ENCODE data around the gene SMIM33. TPM values are rescaled to one million over a fixed set of nuclear protein-coding genes. Genes with fewer than 3 reads are reported as not detected.

The SMIM33 gene
- total and polyA plus RNA-seq, 9 of the 15 experiments (the other 6 are each of a cell fraction or from before 2014, with no cell fraction given): not detected

DNA sequence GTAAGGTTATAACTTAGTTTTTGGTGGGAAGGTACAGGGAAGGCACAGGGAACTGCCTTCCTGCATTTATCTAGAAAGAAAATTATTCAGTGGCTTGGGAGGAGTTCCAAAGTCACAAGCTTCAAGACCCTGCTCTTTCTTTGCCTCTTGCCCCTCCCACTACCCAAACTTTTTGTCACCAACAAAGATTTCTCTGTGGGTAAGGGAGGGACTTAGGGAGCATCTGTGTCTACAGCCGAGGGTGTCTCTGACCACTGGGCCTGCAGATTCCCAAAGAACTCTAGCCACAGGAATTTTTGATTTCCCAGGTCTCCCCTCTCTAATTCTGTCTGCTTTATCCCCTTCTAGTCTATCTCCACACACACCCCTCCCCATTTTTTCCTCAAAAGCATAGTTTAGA, 10.3 kb upstream of the SMIM33 start (continued):
- TF ChIP-seq NRF1 (conservative IDR thresholded peaks at IDR 0.05 in 1 of 2, IDR thresholded peaks at IDR 0.05 in 1 of 2): no peak
- TF ChIP-seq PCBP2 (IDR thresholded peaks at IDR 0.05; ENCODE audit: low read depth, low read length, poor library complexity, severe bottlenecking): no peak
- TF ChIP-seq, protein P1, sequence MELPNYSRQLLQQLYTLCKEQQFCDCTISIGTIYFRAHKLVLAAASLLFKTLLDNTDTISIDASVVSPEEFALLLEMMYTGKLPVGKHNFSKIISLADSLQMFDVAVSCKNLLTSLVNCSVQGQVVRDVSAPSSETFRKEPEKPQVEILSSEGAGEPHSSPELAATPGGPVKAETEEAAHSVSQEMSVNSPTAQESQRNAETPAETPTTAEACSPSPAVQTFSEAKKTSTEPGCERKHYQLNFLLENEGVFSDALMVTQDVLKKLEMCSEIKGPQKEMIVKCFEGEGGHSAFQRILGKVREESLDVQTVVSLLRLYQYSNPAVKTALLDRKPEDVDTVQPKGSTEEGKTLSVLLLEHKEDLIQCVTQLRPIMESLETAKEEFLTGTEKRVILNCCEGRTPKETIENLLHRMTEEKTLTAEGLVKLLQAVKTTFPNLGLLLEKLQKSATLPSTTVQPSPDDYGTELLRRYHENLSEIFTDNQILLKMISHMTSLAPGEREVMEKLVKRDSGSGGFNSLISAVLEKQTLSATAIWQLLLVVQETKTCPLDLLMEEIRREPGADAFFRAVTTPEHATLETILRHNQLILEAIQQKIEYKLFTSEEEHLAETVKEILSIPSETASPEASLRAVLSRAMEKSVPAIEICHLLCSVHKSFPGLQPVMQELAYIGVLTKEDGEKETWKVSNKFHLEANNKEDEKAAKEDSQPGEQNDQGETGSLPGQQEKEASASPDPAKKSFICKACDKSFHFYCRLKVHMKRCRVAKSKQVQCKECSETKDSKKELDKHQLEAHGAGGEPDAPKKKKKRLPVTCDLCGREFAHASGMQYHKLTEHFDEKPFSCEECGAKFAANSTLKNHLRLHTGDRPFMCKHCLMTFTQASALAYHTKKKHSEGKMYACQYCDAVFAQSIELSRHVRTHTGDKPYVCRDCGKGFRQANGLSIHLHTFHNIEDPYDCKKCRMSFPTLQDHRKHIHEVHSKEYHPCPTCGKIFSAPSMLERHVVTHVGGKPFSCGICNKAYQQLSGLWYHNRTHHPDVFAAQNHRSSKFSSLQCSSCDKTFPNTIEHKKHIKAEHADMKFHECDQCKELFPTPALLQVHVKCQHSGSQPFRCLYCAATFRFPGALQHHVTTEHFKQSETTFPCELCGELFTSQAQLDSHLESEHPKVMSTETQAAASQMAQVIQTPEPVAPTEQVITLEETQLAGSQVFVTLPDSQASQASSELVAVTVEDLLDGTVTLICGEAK (IDR thresholded peaks at IDR 0.05): no peak
- TF ChIP-seq, protein P1 (CRISPR knock-in tag; IDR thresholded peaks at IDR 0.05): no peak
- TF ChIP-seq MGA (IDR thresholded peaks at IDR 0.05): no peak
- no peak for TF ChIP-seq CBFB (CRISPR knock-in tag; IDR thresholded peaks at IDR 0.05)

Data from K562 (cell line).